ENCODE data around the gene ZDHHC19.
"Not testable (repeated sequence)": the region's sequence is repeated elsewhere in the genome, so short reads cannot be mapped to it uniquely, and the experiment has no call there.

ZDHHC19 gene

GRCh38 chr3:196210673-196211556 lies at the start of gene ZDHHC19:
ZDHHC19 (minus strand) TSS chr3:196211400; CDS start chr3:196211315, 85 bp downstream.
- DNase-seq (ENCODE audit: low spot score): no peak

- DNase-seq (ENCODE audit: low spot score): no peak
Observed at GRCh38 chr3:196260784-196261183, 49.6 kb upstream of the ZDHHC19 start.

- no peak for DNase-seq (ENCODE audit: low spot score)
Observed at GRCh38 chr3:196255776-196256175, 44.6 kb upstream of the ZDHHC19 start.

- no peak for DNase-seq (ENCODE audit: low spot score)
Observed at GRCh38 chr3:196254376-196255283, 43.4 kb upstream of the ZDHHC19 start.

GRCh38 chr3:196251918-196252317 lies 40.7 kb upstream of the ZDHHC19 start:
- no peak for DNase-seq (ENCODE audit: low spot score)

GRCh38 chr3:196246612-196247308 lies 35.6 kb upstream of the ZDHHC19 start:
- no peak for DNase-seq (ENCODE audit: low spot score)

GRCh38 chr3:196244166-196244565 lies 33.0 kb upstream of the ZDHHC19 start:
- not testable (repeated sequence) for DNase-seq (ENCODE audit: low spot score)

GRCh38 chr3:196241704-196242103 lies 30.5 kb upstream of the ZDHHC19 start:
- no peak for DNase-seq (ENCODE audit: low spot score)

- no peak for DNase-seq (ENCODE audit: low spot score)
Observed at GRCh38 chr3:196240424-196240823, 29.2 kb upstream of the ZDHHC19 start.

GRCh38 chr3:196238612-196239560 lies 27.7 kb upstream of the ZDHHC19 start:
- no peak for DNase-seq (ENCODE audit: low spot score)

- DNase-seq (ENCODE audit: low spot score): no peak
Observed at GRCh38 chr3:196237203-196237602, 26.0 kb upstream of the ZDHHC19 start.

GRCh38 chr3:196236223-196236622 lies 25.0 kb upstream of the ZDHHC19 start:
- no peak for DNase-seq (ENCODE audit: low spot score)

GRCh38 chr3:196235452-196236122 lies 24.4 kb upstream of the ZDHHC19 start:
- no peak for DNase-seq (ENCODE audit: low spot score)

- no peak for DNase-seq (ENCODE audit: low spot score)
Observed at GRCh38 chr3:196232882-196233251, 21.7 kb upstream of the ZDHHC19 start.

GRCh38 chr3:196232154-196232881 lies 21.1 kb upstream of the ZDHHC19 start:
- no peak for DNase-seq (ENCODE audit: low spot score)

- DNase-seq (ENCODE audit: low spot score): no peak
Observed at GRCh38 chr3:196227629-196228493, 16.7 kb upstream of the ZDHHC19 start.

GRCh38 chr3:196227121-196227561 lies 15.9 kb upstream of the ZDHHC19 start:
- no peak for DNase-seq (ENCODE audit: low spot score)

- DNase-seq (ENCODE audit: low spot score): no peak
Observed at GRCh38 chr3:196225763-196226364, 14.7 kb upstream of the ZDHHC19 start.
